GM12878 (cell line): ENCODE results near the gene ZNF684. TPM values are rescaled to one million over a fixed set of nuclear protein-coding genes. Genes with fewer than 3 reads are reported as not detected.

Source experiments
- ATF2 ChIP-seq: IDR thresholded peaks from 2 replicates; pipeline ENCODE4 v1.6.1; 2012; ENCODE audit warnings: low read length, inconsistent platforms
- BMI1 ChIP-seq: fragments of 450-650 bp; IDR thresholded peaks from 2 replicates; pipeline ENCODE4 v1.6.1; 2016; ENCODE audit warnings: mild to moderate bottlenecking, moderate library complexity, borderline replicate concordance
- E2F8 ChIP-seq: fragments of 450-650 bp; IDR thresholded peaks from 2 replicates; pipeline ENCODE4 v1.6.1; 2018; ENCODE audit warnings: mild to moderate bottlenecking, low read depth, moderate library complexity; ENCODE audit not compliant: partially characterized antibody
- ETV6 ChIP-seq, 2 experiments: fragments of 450-650 bp in 1 of 2; IDR thresholded peaks in 1 of 2; conservative IDR thresholded peaks in 1 of 2; 2 replicates each; pipeline ENCODE4 v1.6.1; 2014; ENCODE audit warnings: antibody characterized with exemption in 1 of 2, borderline replicate concordance in 1 of 2, low read depth in 1 of 2, mild to moderate bottlenecking in 1 of 2, moderate library complexity in 1 of 2
- FOXK2 ChIP-seq: fragments of 450-650 bp; IDR thresholded peaks from 2 replicates; pipeline ENCODE4 v1.6.1; 2017; ENCODE audit warnings: mild to moderate bottlenecking, moderate library complexity
- IKZF1 ChIP-seq: fragments of 450-650 bp; conservative IDR thresholded peaks from 2 replicates; pipeline ENCODE4 v1.6.1; 2017; ENCODE audit warnings: antibody characterized with exemption, mild to moderate bottlenecking
- NBN ChIP-seq: fragments of 450-650 bp; IDR thresholded peaks from 2 replicates; pipeline ENCODE4 v1.6.1; 2016
- RAD21 ChIP-seq: IDR thresholded peaks from 2 replicates; pipeline ENCODE4 v1.6.1; 2011; ENCODE audit warnings: mild to moderate bottlenecking, low read depth, low read length, moderate library complexity; ENCODE audit not compliant: insufficient read depth
- RB1 ChIP-seq: fragments of 450-650 bp; formaldehyde crosslinking; IDR thresholded peaks from 2 replicates; pipeline ENCODE4 v1.6.1; 2017; ENCODE audit warnings: mild to moderate bottlenecking, borderline replicate concordance
- RCOR1 ChIP-seq: conservative IDR thresholded peaks from 2 replicates; pipeline ENCODE4 v1.6.1; 2012; ENCODE audit warnings: low read depth, low read length, improper control_type of control experiment
- RELA ChIP-seq: fragments of 450-650 bp; IDR thresholded peaks from 2 replicates; pipeline ENCODE4 v1.8.0; 2014; ENCODE audit warnings: borderline replicate concordance; ENCODE audit not compliant: partially characterized antibody
- SIN3A ChIP-seq: IDR thresholded peaks from 2 replicates; pipeline ENCODE4 v1.6.1; 2012; ENCODE audit warnings: low read depth, low read length, improper control_type of control experiment
- SIX5 ChIP-seq: IDR thresholded peaks from 2 replicates; pipeline ENCODE4 v1.6.1; 2011; ENCODE audit warnings: mild to moderate bottlenecking, low read depth, low read length, moderate library complexity; ENCODE audit not compliant: severe bottlenecking
- SRF ChIP-seq, 2 experiments: IDR thresholded peaks; 2 replicates each; pipeline ENCODE4 v1.6.1; 2011; ENCODE audit warnings: low read depth in 2 of 2, low read length in 2 of 2, mild to moderate bottlenecking in 1 of 2, moderate library complexity in 1 of 2
- TCF3 ChIP-seq: IDR thresholded peaks from 2 replicates; pipeline ENCODE4 v1.6.1; 2012; ENCODE audit warnings: low read depth, mild to moderate bottlenecking, low read length, borderline replicate concordance; ENCODE audit not compliant: insufficient read depth
- USF2 ChIP-seq: IDR thresholded peaks from 2 replicates; pipeline ENCODE4 v1.6.1; 2011; ENCODE audit warnings: low read depth, low read length, improper control_type of control experiment, borderline replicate concordance
- WRNIP1 ChIP-seq: IDR thresholded peaks from 2 replicates; pipeline ENCODE4 v1.6.1; 2011; ENCODE audit warnings: low read depth, low read length, improper control_type of control experiment, borderline replicate concordance
- ZNF217 ChIP-seq: fragments of 450-650 bp; IDR thresholded peaks from 2 replicates; pipeline ENCODE4 v1.6.1; 2017; ENCODE audit warnings: antibody characterized with exemption, mild to moderate bottlenecking
- ZSCAN29 ChIP-seq: fragments of 450-650 bp; IDR thresholded peaks from 2 replicates; pipeline ENCODE4 v1.6.1; 2017; ENCODE audit warnings: mild to moderate bottlenecking, moderate library complexity
- ZZZ3 ChIP-seq: IDR thresholded peaks from 2 replicates; pipeline ENCODE4 v1.6.1; 2011; ENCODE audit warnings: low read depth; ENCODE audit not compliant: control insufficient read depth, insufficient read length
- polyA plus RNA-seq, 11 experiments: library from polyadenylated mRNA; depleted of rRNA in 4 of 11; unstranded in 6 of 11; stranded (reverse) in 5 of 11; fragments of >200 nt; fragmentation: Nextera tagmentation in 4 of 11; fragmentation: Illumina TruSeq in 1 of 11; extraction: Ambion mirVana in 4 of 11; extraction: Trizol in 1 of 11; gene quantifications; 1 replicate in 1 of 11; 2 replicates in 10 of 11; pipeline versions ENCODE4 v1.2.1 to v1.2.3, GENCODE V29; 2011 to 2016; ENCODE audit warnings: inconsistent platforms in 2 of 11, missing spikeins in 2 of 11, low read depth in 1 of 11
- total RNA-seq, 4 experiments: library from RNA; depleted of rRNA in 3 of 4; stranded (reverse); fragments of >200 nt in 3 of 4; fragmentation: Illumina TruSeq in 1 of 4; extraction: Trizol in 1 of 4; gene quantifications; 2 replicates each; pipeline versions ENCODE4 v1.2.1 to v1.2.3, GENCODE V29; 2013 to 2021
- TF ChIP-seq, protein P1 (sequence below): fragments of 450-650 bp; IDR thresholded peaks from 2 replicates; pipeline ENCODE4 v1.6.1; 2017; ENCODE audit warnings: mild to moderate bottlenecking, moderate library complexity

Gene ZNF684
- total and polyA plus RNA-seq, 10 of the 15 experiments (the other 5 are each of a cell fraction or from before 2014, with no cell fraction given): 3.8 to 6.8 (median 6.0) TPM

GRCh38 chr1:40531381-40532061 lies at the start of gene ZNF684 (continued):
- TF ChIP-seq ZNF217: no peak
- TF ChIP-seq RB1: 0 out of 2 replicates have a peak, but pooled peaks have one; percentile 35
- TF ChIP-seq, protein P1, sequence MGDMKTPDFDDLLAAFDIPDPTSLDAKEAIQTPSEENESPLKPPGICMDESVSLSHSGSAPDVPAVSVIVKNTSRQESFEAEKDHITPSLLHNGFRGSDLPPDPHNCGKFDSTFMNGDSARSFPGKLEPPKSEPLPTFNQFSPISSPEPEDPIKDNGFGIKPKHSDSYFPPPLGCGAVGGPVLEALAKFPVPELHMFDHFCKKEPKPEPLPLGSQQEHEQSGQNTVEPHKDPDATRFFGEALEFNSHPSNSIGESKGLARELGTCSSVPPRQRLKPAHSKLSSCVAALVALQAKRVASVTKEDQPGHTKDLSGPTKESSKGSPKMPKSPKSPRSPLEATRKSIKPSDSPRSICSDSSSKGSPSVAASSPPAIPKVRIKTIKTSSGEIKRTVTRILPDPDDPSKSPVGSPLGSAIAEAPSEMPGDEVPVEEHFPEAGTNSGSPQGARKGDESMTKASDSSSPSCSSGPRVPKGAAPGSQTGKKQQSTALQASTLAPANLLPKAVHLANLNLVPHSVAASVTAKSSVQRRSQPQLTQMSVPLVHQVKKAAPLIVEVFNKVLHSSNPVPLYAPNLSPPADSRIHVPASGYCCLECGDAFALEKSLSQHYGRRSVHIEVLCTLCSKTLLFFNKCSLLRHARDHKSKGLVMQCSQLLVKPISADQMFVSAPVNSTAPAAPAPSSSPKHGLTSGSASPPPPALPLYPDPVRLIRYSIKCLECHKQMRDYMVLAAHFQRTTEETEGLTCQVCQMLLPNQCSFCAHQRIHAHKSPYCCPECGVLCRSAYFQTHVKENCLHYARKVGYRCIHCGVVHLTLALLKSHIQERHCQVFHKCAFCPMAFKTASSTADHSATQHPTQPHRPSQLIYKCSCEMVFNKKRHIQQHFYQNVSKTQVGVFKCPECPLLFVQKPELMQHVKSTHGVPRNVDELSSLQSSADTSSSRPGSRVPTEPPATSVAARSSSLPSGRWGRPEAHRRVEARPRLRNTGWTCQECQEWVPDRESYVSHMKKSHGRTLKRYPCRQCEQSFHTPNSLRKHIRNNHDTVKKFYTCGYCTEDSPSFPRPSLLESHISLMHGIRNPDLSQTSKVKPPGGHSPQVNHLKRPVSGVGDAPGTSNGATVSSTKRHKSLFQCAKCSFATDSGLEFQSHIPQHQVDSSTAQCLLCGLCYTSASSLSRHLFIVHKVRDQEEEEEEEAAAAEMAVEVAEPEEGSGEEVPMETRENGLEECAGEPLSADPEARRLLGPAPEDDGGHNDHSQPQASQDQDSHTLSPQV: no peak
- TF ChIP-seq IKZF1: peak; percentile 77; the same call in 1 of the 2 replicates
- TF ChIP-seq E2F8: peak; percentile 68
- TF ChIP-seq ZSCAN29: no peak
- TF ChIP-seq TCF3: no peak
- TF ChIP-seq NBN: no peak; the same call in 1 of the 2 replicates
- TF ChIP-seq ATF2: no peak
- TF ChIP-seq RAD21: no peak
- no peak for TF ChIP-seq ZZZ3
- peak; percentile 90; the same call in 1 of the 2 replicates for TF ChIP-seq SIN3A
- TF ChIP-seq WRNIP1: peak; percentile 86; the same call in 1 of the 2 replicates
- peak; percentile 46 to 51; a peak in 2 of 4 replicates for TF ChIP-seq SRF (IDR thresholded peaks at IDR 0.05; ENCODE audit: low read depth in 2 of 2, low read length in 2 of 2)
- TF ChIP-seq FOXK2: no peak
- TF ChIP-seq RCOR1: peak; percentile 76; the same call in 1 of the 2 replicates
- TF ChIP-seq USF2: no peak
- no peak for TF ChIP-seq BMI1
- no peak for TF ChIP-seq ETV6 (conservative IDR thresholded peaks at IDR 0.05 in 1 of 2, IDR thresholded peaks at IDR 0.05 in 1 of 2; ENCODE audit: borderline replicate concordance in 1 of 2, low read depth in 1 of 2)
- TF ChIP-seq RELA: peak; percentile 40
- peak; percentile 90 for TF ChIP-seq SIX5
